Chondrocyte (in vitro differentiated cells): ENCODE measurements around the gene ARL17B. TPM values are rescaled to one million over a fixed set of nuclear protein-coding genes. Genes with fewer than 3 reads are reported as not detected.
"Not testable (repeated sequence)": the region's sequence is repeated elsewhere in the genome, so short reads cannot be mapped to it uniquely, and the experiment has no call there.

Experiments
- DNase-seq: peaks from one replicate; pipeline ENCODE4 v3.0.0; 2021; ENCODE audit warnings: mixed read lengths, low spot score
- H3K27ac Mint-ChIP-seq: one replicate; pipeline ENCODE4 v1.8.0; 2021; ENCODE audit warnings: mild to moderate bottlenecking, moderate library complexity, mixed read lengths; ENCODE audit not compliant: unreplicated experiment
- H3K27me3 Mint-ChIP-seq: 2 replicates; pipeline ENCODE4 v1.8.0; 2021; ENCODE audit warnings: low read depth, mixed read lengths
- H3K36me3 Mint-ChIP-seq: 2 replicates; pipeline ENCODE4 v1.8.0; 2021; ENCODE audit warnings: low read depth, mixed read lengths
- H3K4me1 Mint-ChIP-seq: 2 replicates; pipeline ENCODE4 v1.8.0; 2021; ENCODE audit warnings: low read depth, mild to moderate bottlenecking, mixed read lengths
- H3K4me3 Mint-ChIP-seq: one replicate; pipeline ENCODE4 v1.8.0; 2021; ENCODE audit warnings: mild to moderate bottlenecking, moderate library complexity, mixed read lengths; ENCODE audit not compliant: unreplicated experiment
- H3K9me3 Mint-ChIP-seq: 2 replicates; pipeline ENCODE4 v1.8.0; 2021; ENCODE audit warnings: low read depth, mixed read lengths
- CTCF ChIP-seq: fragments of 200-600 bp; sonication (generic); IDR thresholded peaks from 2 replicates; pipeline ENCODE4 v1.5.0; 2021; ENCODE audit warnings: antibody characterized with exemption, mild to moderate bottlenecking, moderate library complexity
- total RNA-seq: library from RNA; stranded (reverse); gene quantifications from 3 replicates; pipeline ENCODE4 v1.2.1, GENCODE V29; 2021

ARL17B gene
- total RNA-seq, 1 donor from 2014 or later: 8.5 TPM

DNA sequence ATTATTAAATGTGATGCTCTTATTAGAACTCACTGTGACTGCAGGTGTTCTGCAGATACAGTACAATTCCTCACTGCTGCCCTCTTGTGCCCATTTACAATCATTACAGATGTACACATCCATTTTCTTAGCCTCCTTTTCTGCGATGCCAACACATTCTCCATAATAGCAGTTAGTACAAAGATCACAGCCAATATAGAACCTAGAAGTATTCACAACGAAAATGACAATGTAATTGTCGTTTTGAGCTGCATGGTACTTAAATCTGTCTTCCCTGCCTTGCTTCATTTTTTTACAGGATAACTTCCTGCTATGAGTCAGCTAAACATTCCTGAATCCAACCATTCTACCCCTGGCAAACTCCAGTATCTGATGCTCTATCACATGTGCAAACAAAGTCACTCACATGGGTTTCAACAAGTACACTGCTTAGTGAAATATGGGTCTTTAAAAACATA is 74.8 kb downstream of the ARL17B start:
- TF ChIP-seq CTCF: peak; percentile 92
- not testable (repeated sequence) for H3K9me3 Mint-ChIP-seq, H3K27me3 Mint-ChIP-seq, H3K36me3 Mint-ChIP-seq, DNase-seq, H3K4me1 Mint-ChIP-seq
- Mint-ChIP-seq H3K4me3 (peak overlapping the region; percentile 14), H3K27ac (peak overlapping the region; percentile 58)

DNA sequence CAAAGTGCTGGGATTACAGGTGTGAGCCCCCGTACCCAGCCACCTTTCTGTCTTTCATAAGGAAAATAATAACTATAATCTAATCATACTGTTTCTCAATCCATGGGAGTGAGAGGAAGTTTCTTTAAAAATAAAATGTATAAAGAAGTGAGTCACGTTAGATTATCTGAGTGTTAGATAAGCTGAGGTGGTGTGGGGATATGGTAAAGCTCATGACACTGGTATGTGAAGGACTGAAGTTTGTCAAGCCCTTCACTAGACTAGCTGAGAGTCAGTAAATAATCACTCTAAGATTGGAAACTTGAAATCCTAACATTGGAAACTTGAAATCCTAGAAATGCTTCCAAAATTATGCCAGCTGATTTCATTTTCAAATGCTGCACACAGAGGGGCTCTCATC is 76.1 kb downstream of the ARL17B start:
- not testable (repeated sequence) for H3K36me3 Mint-ChIP-seq, H3K27ac Mint-ChIP-seq, H3K4me1 Mint-ChIP-seq, H3K9me3 Mint-ChIP-seq, H3K27me3 Mint-ChIP-seq, DNase-seq, H3K4me3 Mint-ChIP-seq

GRCh38 chr17:46284467-46284866 is 77.1 kb downstream of the ARL17B start:
- H3K4me1 Mint-ChIP-seq: peaks cover 13% of the 10 kb centered on the region
- not testable (repeated sequence) for H3K4me3 Mint-ChIP-seq, DNase-seq, H3K27ac Mint-ChIP-seq, H3K9me3 Mint-ChIP-seq, H3K36me3 Mint-ChIP-seq, H3K27me3 Mint-ChIP-seq

GRCh38 chr17:46282635-46283034 is 78.9 kb downstream of the ARL17B start:
- H3K27me3 Mint-ChIP-seq, H3K36me3 Mint-ChIP-seq, DNase-seq, H3K9me3 Mint-ChIP-seq, H3K27ac Mint-ChIP-seq, H3K4me3 Mint-ChIP-seq: not testable (repeated sequence)
- peaks cover 15% of the 10 kb centered on the region for H3K4me1 Mint-ChIP-seq

- H3K4me3 Mint-ChIP-seq, DNase-seq, H3K9me3 Mint-ChIP-seq, H3K36me3 Mint-ChIP-seq, H3K27me3 Mint-ChIP-seq, H3K27ac Mint-ChIP-seq, H3K4me1 Mint-ChIP-seq: not testable (repeated sequence)
Measured at GRCh38 chr17:46281336-46281735, 80.2 kb downstream of the ARL17B start.

DNA sequence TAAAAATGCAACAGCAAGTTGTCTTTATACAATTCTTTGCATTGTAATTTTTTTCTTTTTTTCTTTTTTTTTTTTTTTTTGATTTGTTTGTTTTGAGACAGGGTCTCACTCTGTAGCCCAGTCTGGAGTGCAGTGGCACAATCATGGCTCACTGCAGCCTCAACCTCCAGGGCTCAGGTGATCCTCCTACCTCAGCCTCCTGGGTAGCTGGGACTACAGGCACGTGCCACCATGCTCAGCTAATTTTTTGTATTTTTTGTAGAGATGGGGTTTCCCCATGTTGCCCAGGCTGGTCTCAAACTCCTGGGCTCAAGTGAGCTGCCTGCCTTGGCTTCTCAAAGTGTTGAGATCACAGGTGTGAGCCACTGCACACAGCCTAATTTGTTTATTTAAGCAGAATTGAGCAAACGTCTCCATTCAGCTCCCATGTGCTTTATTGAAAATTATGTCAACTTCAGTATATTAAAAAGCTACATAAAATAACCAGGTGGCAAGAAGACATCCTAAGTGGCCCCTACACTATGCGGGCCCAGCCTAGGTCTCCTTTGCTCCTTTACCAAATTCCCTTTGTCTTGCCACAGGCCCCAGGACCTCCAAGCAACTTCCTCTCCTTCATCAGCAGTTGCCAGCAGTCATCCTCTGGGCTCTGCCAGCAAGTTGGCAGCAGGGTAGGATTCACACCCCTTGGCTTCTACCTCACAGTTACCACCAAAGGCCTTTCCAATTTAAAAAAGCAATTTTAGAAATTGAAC is 84.7 kb downstream of the ARL17B start:
- not testable (repeated sequence) for DNase-seq, H3K4me3 Mint-ChIP-seq, H3K9me3 Mint-ChIP-seq, H3K36me3 Mint-ChIP-seq, H3K27ac Mint-ChIP-seq, H3K4me1 Mint-ChIP-seq
- peaks cover 22% of the 10 kb centered on the region for H3K27me3 Mint-ChIP-seq

GRCh38 chr17:46274238-46274637 is 87.3 kb downstream of the ARL17B start:
- TF ChIP-seq CTCF: no peak
- Mint-ChIP-seq H3K27me3 (peaks cover 25% of the 10 kb centered on the region), H3K27ac (no peak overlapping the region), H3K4me3 (no peak overlapping the region), H3K36me3 (no peaks in the 10 kb centered on the region), H3K4me1 (no peaks in the 10 kb centered on the region), H3K9me3 (no peaks in the 10 kb centered on the region)
- no peak for DNase-seq
